SH-SY5Y (cell line): ENCODE data around the gene FBXO31.

ENCODE experiments used
- GATA2 ChIP-seq: IDR thresholded peaks from 2 replicates; pipeline ENCODE4 v1.6.1; 2011; ENCODE audit warnings: mild to moderate bottlenecking, low read depth, low read length
- GATA3 ChIP-seq: IDR thresholded peaks from 2 replicates; pipeline ENCODE4 v1.6.1; 2011; ENCODE audit warnings: low read depth, mild to moderate bottlenecking, low read length, moderate library complexity

DNA sequence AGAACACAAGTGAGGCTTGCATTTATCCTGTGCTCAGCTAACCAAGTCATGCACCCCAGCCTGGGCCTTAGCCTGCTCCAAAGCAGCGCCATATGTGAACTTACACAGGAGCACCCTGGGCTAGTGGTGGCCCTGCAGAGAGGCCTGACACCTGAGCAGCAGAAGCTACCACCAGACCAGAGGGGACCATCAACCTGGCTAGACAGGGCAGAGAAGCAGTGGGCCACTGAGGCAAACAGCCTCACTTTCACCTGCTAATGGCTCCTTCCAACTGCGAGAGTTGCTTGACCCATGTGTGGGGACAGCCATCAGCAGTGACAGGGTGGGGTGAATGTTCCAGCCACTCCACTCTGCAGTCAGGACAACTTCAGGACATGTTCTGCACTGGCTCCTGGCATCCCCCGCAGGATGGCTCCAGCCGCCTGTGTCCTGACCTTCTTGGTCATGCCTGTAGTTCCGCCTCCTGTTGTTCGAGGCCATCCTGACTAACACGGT is 63.5 kb downstream of the FBXO31 start:
- TF ChIP-seq GATA3 (no peak), GATA2 (no peak)
